Tibial nerve (tissue), 3 donors: ENCODE measurements around the gene ARFGAP2.

Experiments used
- POLR2A ChIP-seq, 2 donors: fragments of 450-650 bp; IDR thresholded peaks; one replicate each; pipeline ENCODE4 v1.6.1; 2017; ENCODE audit warnings: antibody characterized with exemption in 2 of 2, mild to moderate bottlenecking in 2 of 2, moderate library complexity in 2 of 2
- TF ChIP-seq, protein P1 (sequence below), 5 experiments: fragments of 200-600 bp in 3 of 5; fragments of 450-650 bp in 2 of 5; sonication (generic) in 3 of 5; IDR thresholded peaks; one replicate each; pipeline ENCODE4 v1.5.1; 2016 to 2019; ENCODE audit warnings: antibody characterized with exemption in 5 of 5, mild to moderate bottlenecking in 3 of 5, moderate library complexity in 2 of 5

DNA sequence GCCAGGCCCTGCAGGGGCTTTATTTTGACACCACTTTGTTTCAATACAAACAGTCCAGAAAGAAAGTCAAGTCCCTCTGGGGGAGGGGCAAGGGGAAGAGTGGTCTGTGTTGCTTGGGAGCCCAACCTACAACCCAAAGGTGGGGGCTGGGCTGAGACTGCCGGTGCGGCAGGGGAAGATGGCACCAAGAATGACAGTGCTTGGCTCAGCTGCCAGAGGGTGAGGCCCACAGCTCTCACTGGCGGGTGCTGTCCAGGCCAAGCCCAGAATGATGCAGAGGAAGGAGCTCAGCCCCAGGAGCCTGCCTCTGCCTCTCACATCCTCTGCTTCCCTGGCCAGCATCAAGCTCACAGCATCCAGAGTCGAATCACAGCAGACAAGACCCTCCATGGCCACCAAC is 12.4 kb downstream of the ARFGAP2 start:
- TF ChIP-seq, protein P1, sequence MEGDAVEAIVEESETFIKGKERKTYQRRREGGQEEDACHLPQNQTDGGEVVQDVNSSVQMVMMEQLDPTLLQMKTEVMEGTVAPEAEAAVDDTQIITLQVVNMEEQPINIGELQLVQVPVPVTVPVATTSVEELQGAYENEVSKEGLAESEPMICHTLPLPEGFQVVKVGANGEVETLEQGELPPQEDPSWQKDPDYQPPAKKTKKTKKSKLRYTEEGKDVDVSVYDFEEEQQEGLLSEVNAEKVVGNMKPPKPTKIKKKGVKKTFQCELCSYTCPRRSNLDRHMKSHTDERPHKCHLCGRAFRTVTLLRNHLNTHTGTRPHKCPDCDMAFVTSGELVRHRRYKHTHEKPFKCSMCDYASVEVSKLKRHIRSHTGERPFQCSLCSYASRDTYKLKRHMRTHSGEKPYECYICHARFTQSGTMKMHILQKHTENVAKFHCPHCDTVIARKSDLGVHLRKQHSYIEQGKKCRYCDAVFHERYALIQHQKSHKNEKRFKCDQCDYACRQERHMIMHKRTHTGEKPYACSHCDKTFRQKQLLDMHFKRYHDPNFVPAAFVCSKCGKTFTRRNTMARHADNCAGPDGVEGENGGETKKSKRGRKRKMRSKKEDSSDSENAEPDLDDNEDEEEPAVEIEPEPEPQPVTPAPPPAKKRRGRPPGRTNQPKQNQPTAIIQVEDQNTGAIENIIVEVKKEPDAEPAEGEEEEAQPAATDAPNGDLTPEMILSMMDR (IDR thresholded peaks at IDR 0.05), result no peak
- TF ChIP-seq POLR2A (IDR thresholded peaks at IDR 0.05), result no peak
